GM21786 (cell line): ENCODE measurements around the gene ZFHX3.

Experiments used
- ATAC-seq: cut with Tn5 transposase; IDR thresholded peaks from one replicate; pipeline ENCODE4 v1.9.1; 2021; ENCODE audit not compliant: unreplicated experiment

ZFHX3 gene

GRCh38 chr16:72936408-72936807 is 111.5 kb downstream of the ZFHX3 start:
- no peak for ATAC-seq

DNA sequence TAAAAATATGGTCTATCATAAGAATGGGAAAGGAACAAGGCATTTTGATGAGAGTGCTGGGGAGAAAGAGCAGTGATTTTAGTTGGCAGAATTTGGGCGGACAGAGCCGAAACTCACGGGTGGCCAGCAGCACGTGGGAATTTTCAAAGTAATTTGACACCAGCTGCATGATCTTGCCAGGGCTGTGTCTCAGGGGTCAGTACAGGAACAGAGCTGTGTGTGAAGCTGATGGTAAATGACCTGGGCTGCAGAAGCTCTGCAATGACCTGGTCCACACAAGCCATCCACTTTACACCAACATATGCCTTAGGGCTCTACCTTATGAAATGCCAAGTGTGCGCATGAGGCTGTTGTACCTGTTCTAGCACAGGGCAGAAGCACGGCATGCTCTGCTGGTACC is 112.0 kb downstream of the ZFHX3 start:
- no peak for ATAC-seq

GRCh38 chr16:72934636-72935403 is 113.1 kb downstream of the ZFHX3 start:
- no peak for ATAC-seq

- no peak for ATAC-seq
Observed at GRCh38 chr16:72932677-72933335, 115.1 kb downstream of the ZFHX3 start.

DNA sequence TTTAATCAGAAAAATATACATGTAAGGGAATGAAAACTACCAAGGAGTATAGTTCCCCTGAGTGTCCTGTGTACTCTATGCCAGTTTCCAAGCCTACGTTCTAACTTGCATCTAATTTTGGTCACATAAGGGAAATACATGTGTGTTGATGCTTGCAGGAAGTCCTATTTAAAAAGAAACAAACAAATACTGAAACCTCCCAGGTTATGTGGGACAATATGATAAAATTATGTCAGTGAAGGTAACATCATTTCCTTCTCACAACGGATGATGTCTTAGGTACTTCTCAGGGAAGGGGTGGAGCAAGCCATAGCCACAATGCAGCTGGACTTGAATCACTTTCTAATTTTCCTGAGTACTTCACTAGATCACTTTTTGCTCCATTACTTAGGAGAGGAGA is 115.9 kb downstream of the ZFHX3 start:
- ATAC-seq: no peak

DNA sequence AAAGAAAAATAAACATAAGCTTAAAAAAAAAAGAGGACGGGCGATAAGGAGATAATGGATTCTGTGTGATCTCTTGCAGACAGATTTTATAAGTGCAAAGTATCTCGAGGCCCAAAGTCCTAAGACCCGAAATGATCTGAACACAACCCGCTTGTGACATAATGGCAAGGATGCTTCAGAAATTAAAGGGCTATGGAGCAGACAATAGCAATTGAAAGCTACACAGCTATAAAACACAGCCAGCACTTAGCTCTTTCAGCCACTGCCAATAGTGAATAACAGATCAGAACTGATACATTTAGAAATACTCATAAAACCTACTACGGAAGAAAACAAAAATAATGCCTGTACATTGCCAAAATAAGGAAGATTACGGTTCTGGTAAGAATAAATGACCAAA is 117.5 kb downstream of the ZFHX3 start:
- no peak for ATAC-seq

GRCh38 chr16:72928090-72928981 is 119.6 kb downstream of the ZFHX3 start:
- no peak for ATAC-seq

GRCh38 chr16:72927199-72928089 is 120.5 kb downstream of the ZFHX3 start:
- no peak for ATAC-seq

DNA sequence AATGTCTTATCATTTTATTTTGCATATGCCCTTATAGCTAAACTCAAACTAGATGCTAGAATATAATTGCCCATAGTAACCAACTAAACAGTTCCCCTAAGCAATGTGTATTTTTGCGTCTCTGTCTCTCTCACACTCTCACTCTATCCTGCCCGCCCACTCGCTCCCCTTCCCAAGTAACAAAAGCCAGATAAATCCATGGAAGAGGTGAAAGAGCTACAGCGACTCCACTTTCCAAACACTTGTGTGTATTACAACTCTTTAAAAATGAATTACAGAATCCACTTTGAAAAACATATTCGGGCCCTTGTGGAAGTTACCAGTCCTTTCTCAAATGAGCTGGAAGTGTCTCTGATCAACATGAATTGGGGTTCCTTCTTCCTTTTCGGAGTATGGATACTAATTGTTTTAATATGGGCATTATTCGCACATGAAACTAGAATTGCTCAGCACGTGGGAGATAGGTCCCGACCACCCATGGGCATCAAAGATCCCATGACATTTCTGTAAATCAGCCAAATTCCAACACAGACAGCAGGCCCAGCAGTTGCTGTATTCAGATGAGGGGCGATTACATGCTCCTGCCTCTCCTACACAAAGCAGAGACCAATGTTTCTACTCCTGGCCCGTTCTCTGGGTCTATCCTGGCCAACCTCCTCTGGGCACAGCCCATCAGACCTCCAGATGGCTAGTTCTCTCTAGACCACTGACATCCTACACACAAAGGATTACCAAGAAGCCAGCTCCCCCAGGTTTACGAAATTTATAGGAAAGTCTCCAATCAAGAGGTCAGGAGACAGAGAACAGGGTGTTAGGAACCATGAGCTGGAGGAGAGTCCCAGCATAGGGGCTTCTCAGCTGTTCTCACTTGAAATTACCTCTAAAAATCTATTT is 121.5 kb downstream of the ZFHX3 start:
- ATAC-seq: no peak

DNA sequence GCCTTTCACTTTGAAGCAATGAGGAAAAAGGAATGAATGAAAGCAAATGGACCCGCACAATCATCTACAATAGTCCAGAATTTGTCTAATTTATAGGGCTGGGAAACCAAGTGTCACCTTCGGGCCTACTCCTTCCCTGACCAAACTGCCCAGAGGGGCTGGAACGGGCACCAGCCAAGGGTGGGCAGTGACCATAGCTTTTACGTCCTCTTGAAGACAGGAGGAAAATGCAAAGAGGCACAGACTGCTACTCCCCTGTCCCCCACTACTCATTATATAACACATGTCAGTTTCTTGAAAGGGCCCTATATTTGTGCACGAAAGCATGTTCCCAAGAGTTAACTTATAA is 122.3 kb downstream of the ZFHX3 start:
- no peak for ATAC-seq

- no peak for ATAC-seq
Observed at GRCh38 chr16:72924927-72925630, 122.8 kb downstream of the ZFHX3 start.

- ATAC-seq: no peak
Observed at GRCh38 chr16:72924537-72924926, 123.4 kb downstream of the ZFHX3 start.

DNA sequence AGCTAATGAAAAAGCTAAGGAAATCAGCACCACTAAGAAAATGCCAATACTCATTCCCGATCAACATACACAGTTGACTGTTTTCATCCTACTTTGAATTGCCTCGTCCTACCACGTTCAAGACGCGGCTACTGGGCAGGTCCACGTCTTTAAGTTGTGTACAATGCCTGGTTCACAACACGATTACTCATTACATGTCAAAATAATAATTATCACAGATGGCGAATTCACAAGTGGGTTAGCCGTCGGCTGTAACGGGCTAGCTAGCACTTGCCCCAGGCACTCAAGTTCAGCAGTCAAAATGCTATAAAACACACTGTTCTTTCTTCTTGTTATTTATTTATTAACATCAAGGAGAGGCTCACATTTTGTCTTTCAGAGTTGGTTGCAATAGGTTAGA is 124.2 kb downstream of the ZFHX3 start:
- ATAC-seq: no peak

DNA sequence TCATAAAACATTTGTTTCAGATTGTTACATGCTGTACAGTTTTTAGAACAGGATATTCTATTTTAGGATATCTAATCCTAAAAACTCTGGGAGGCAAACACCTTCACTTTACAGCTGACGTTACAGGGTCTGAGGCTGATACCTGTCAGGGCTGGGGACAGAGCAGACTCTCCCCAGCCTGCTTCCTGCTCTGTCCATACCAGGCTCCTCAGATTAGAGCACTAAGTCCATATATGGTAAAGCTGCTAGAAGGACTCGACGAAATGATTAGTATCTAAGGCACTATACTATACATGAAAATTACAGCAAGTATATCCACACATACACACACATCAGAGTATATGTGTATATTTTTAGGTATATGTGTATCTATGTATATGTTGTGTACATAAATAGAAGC is 125.2 kb downstream of the ZFHX3 start:
- ATAC-seq: no peak

DNA sequence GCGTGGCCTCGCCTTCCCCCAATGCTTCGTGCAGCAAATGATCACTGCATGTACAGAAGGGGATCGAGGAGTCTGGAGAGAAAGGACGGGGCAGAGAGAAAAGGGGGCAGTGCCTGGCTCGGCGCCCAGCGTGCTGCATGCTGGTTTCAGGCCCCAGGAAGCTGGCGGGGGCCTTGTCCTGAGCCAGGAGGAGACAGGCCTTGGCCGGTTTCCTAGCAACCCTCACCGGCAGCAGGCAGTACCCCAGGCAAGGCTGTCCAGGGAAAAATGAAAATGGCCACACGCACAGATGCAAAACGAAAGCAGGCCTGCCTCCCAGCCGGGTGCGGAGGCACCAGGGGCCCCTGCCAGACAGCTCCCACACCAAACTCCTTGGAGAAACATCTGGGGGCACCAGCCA is 126.3 kb downstream of the ZFHX3 start:
- ATAC-seq: no peak

DNA sequence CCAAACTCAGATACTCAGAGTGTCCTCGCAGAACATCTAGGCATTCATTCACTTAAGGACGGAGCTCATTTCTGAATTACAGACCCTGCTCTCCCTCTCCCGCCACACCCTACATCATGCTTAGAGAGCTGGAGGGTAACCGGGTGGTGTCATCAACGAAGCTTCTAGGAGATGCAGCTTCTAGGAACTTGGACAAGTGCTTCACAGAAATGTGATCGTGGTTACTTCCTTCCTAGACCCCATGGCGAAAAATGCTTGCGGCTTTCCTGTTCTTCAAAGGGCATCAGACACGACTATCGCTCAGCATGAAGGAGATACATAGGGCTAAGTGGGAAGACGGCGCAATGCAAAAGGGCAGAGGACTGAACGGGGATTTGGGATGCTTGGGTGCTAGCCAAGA is 126.8 kb downstream of the ZFHX3 start:
- ATAC-seq: no peak

DNA sequence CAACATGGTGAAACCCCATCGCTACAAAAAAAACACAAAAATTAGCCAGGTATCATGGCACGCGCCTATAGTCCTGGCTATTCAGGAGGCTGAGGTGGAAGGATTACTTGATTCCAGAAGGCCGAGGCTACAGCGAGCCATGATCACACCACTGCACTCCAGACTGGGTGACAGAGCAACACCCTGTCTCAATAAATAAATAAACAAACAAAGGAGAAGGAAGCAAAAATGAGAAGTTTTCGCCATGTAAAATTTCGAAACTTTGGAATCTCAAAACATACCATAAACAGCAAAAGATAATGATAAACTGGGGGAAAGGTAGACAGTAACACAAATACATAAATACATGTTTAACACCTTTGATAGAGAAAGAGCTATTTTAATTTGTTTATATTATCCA is 130.9 kb downstream of the ZFHX3 start:
- ATAC-seq: no peak

DNA sequence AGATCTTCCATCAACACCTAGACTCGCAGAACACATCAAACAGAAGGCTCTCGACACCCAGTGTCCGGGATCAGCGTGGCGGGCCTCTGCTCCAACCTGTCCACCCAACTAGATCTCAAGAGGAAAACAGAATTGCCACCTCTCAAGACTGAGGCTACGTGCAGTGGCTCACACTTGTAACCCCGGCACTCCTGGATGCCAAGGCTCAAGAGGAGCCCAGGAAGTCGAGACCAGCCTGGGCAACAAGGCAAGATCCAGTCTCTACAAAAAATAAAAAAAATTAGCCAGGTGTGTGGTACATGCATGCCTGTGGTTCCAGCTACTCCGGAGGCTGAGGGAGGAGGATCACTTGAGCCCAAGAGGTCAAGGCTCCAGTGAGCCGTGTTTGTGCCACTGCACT is 132.6 kb downstream of the ZFHX3 start:
- no peak for ATAC-seq

DNA sequence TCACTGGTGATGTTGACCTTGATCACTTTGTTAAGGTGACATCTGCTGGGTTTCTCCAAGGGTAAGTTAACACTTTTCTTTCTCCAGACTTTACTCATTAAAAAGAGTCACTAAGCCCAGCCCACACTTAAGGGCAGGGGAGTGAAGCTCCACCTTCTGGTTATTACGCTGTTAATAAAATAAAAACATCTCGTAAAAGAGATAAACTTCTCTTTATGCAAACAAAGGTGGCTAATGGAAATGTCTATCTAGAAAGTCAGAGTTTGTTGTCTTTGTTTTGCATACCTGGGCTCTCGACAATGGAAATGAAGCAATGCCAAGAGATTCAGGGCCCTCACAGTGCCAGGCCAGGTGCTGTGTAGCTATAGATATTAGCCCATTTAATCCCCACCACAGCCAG is 134.4 kb downstream of the ZFHX3 start:
- no peak for ATAC-seq
